ENCODE measurements around the gene STRN. TPM values are rescaled to one million over a fixed set of nuclear protein-coding genes. Genes with fewer than 3 reads are reported as not detected.

Gene STRN
- total RNA-seq, 6 experiments from 2014 or later: 6.2 to 10.6 (median 8.2) TPM

- no peaks in the 10 kb centered on the region for H3K9me3 ChIP-seq
- no peak overlapping the region for H3K4me3 ChIP-seq
- H3K27me3 ChIP-seq: no peaks in the 10 kb centered on the region
- H3K4me1 ChIP-seq: peaks cover 0 to 24% (median 5%) of the 10 kb centered on the region in 4 donors
- WGBS (ENCODE audit: insufficient coverage, low coverage, low lambda C conversion rate, missing lambda C conversion rate): 42% methylated on average over 7 of the region's 7 CpGs
- peak; percentile 92 to 98 (median 95) for ATAC-seq
- TF ChIP-seq, protein P1, sequence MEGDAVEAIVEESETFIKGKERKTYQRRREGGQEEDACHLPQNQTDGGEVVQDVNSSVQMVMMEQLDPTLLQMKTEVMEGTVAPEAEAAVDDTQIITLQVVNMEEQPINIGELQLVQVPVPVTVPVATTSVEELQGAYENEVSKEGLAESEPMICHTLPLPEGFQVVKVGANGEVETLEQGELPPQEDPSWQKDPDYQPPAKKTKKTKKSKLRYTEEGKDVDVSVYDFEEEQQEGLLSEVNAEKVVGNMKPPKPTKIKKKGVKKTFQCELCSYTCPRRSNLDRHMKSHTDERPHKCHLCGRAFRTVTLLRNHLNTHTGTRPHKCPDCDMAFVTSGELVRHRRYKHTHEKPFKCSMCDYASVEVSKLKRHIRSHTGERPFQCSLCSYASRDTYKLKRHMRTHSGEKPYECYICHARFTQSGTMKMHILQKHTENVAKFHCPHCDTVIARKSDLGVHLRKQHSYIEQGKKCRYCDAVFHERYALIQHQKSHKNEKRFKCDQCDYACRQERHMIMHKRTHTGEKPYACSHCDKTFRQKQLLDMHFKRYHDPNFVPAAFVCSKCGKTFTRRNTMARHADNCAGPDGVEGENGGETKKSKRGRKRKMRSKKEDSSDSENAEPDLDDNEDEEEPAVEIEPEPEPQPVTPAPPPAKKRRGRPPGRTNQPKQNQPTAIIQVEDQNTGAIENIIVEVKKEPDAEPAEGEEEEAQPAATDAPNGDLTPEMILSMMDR (IDR thresholded peaks at IDR 0.05): no peak
- no peak for TF ChIP-seq POLR2A (IDR thresholded peaks at IDR 0.05)
- DNase-seq: peak in 1 of 3 donors; percentile 74
- H3K36me3 ChIP-seq: no peaks in the 10 kb centered on the region
- H3K27ac ChIP-seq: peak overlapping the region; percentile 51 to 61 (median 56)
- intact Hi-C loops (cut with DNase I): no loop called here
Observed at GRCh38 chr2:36820942-36821605, 145.3 kb downstream of the STRN start.

- H3K27me3 ChIP-seq: no peaks in the 10 kb centered on the region
- ATAC-seq (peak in 1 of 4 donors; percentile 61), DNase-seq (no peak)
- TF ChIP-seq, protein P1 (IDR thresholded peaks at IDR 0.05): no peak
- TF ChIP-seq POLR2A (IDR thresholded peaks at IDR 0.05): no peak
- H3K4me3 ChIP-seq: no peak overlapping the region
- H3K9me3 ChIP-seq: no peaks in the 10 kb centered on the region
- 74% methylated on average over 4 of the region's 4 CpGs for WGBS (ENCODE audit: insufficient coverage, low coverage, low lambda C conversion rate, missing lambda C conversion rate)
- peaks cover 0 to 24% (median 5%) of the 10 kb centered on the region in 4 donors for H3K4me1 ChIP-seq
- intact Hi-C loops (cut with DNase I): no loop called here
- no peak overlapping the region for H3K27ac ChIP-seq
- H3K36me3 ChIP-seq: no peaks in the 10 kb centered on the region
Observed at GRCh38 chr2:36819095-36819711, 147.1 kb downstream of the STRN start.

DNA sequence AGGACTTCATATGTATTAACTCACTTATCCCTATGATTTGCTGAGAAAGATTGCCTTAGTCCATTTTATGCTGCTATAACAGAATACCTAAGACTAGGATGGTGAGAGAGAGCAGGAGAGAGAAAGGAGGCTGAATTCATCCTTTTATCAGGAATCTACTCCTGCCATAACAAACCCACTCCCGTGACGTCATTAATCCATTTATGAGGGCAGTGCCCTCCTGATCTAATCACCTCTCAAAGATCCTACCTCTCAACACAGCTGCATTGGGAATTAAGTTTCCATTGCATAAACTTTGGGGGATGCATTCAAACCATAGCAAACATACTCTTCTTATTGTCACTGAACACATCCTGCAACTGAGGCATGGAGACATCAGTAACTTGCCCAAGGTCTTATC, 147.8 kb downstream of the STRN start:
- no peaks in the 10 kb centered on the region for H3K27me3 ChIP-seq
- no CpG with 5 or more reads among the region's 2 CpGs for WGBS (ENCODE audit: insufficient coverage, low coverage, low lambda C conversion rate, missing lambda C conversion rate)
- no peaks in the 10 kb centered on the region for H3K36me3 ChIP-seq
- H3K4me1 ChIP-seq: peaks cover 0 to 24% (median 5%) of the 10 kb centered on the region in 4 donors
- DNase-seq (no peak), ATAC-seq (no peak)
- H3K9me3 ChIP-seq: no peaks in the 10 kb centered on the region
- intact Hi-C loops (cut with DNase I): no loop called here
- no peak for TF ChIP-seq POLR2A (IDR thresholded peaks at IDR 0.05)
- TF ChIP-seq, protein P1 (IDR thresholded peaks at IDR 0.05): no peak
- H3K27ac ChIP-seq: no peak overlapping the region
- no peak overlapping the region for H3K4me3 ChIP-seq

GRCh38 chr2:36812196-36812595, 154.1 kb downstream of the STRN start:
- ATAC-seq: peak; percentile 45 to 75 (median 66)
- 20% methylated on average over 1 of the region's 6 CpGs for WGBS (ENCODE audit: insufficient coverage, low coverage, low lambda C conversion rate, missing lambda C conversion rate)
- Histone ChIP-seq H3K27me3 (no peaks in the 10 kb centered on the region), H3K36me3 (no peaks in the 10 kb centered on the region), H3K9me3 (no peaks in the 10 kb centered on the region), H3K27ac (no peak overlapping the region), H3K4me1 (no peaks in the 10 kb centered on the region), H3K4me3 (no peak overlapping the region)
- DNase-seq: peak in 1 of 3 donors; percentile 20
- intact Hi-C loops (cut with DNase I): no loop called here
- TF ChIP-seq POLR2A (IDR thresholded peaks at IDR 0.05): no peak
- TF ChIP-seq, protein P1 (IDR thresholded peaks at IDR 0.05): peak in 2 of 4 donors; percentile 18 to 39
